Coronary artery (tissue), 2 donors: ENCODE measurements around the gene C3orf18.

Experiments used
- DNase-seq: peaks from one replicate; pipeline ENCODE4 v3.0.0-alpha.2; 2017; ENCODE audit warnings: low spot score
- H3K27ac ChIP-seq, 2 donors: fragments of 200-600 bp; sonication (generic); one replicate each; pipeline ENCODE4 v1.5.1; 2016 to 2019
- H3K4me3 ChIP-seq: fragments of 200-600 bp; sonication (generic); 2 replicates; pipeline ENCODE4 v1.5.1; 2016; ENCODE audit warnings: mild to moderate bottlenecking, moderate library complexity
- CTCF ChIP-seq: fragments of 200-600 bp; sonication (generic); IDR thresholded peaks from one replicate; pipeline ENCODE4 v1.5.1; 2019; ENCODE audit warnings: antibody characterized with exemption

C3orf18 gene

DNA sequence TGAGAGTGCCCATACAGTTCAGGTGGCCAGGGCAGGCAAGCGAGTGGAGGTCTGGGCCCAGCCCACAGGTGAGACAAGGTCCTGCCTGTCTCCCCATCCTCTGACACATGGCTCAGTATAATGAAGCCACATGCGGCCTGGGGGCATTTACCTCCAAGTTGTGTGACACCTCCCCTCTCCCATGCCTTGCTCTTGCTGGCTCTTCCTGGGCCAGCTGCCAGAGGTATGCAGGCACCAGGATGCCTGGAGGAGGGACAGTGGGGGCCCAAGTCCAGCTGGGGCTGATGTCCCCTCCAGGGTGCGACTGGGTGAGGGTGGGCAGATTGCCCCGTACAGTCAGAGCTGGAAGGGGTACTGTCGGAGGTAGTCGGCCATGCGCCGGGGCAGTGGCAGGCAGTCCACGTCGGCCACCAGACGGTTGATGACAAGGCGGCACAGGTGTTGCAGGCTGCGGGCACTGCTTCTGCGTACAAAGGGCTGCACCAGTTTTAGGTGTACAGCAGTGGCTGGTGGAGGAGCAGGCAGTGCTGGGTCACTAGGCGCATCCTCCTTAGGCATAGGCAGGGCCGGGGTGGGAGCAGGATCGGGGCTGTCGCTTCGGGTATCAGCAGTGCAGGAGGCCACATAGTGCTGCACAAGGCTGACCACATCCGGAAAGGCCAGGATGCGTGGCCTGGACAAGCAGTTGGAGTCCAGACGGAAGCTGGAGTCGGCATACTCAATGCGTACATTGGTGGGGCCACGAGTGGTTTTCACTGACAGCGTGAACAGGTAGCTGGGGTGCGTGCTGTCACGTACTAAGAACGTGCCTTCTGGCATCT is 39.9 kb upstream of the C3orf18 start:
- Histone ChIP-seq H3K27ac (no peak overlapping the region), H3K4me3 (no peak overlapping the region)
- TF ChIP-seq CTCF: no peak
- DNase-seq: no peak

- no peak overlapping the region for H3K4me3 ChIP-seq
- TF ChIP-seq CTCF: no peak
- H3K27ac ChIP-seq: peak overlapping the region in 1 of 2 donors; percentile 49
- no peak for DNase-seq
Measured at GRCh38 chr3:50606596-50606995, 39.0 kb upstream of the C3orf18 start.

- TF ChIP-seq CTCF: no peak
- Histone ChIP-seq H3K27ac (peak overlapping the region; percentile 44 to 49), H3K4me3 (no peak overlapping the region)
- DNase-seq: no peak
Measured at GRCh38 chr3:50605901-50606326, 38.4 kb upstream of the C3orf18 start.

DNA sequence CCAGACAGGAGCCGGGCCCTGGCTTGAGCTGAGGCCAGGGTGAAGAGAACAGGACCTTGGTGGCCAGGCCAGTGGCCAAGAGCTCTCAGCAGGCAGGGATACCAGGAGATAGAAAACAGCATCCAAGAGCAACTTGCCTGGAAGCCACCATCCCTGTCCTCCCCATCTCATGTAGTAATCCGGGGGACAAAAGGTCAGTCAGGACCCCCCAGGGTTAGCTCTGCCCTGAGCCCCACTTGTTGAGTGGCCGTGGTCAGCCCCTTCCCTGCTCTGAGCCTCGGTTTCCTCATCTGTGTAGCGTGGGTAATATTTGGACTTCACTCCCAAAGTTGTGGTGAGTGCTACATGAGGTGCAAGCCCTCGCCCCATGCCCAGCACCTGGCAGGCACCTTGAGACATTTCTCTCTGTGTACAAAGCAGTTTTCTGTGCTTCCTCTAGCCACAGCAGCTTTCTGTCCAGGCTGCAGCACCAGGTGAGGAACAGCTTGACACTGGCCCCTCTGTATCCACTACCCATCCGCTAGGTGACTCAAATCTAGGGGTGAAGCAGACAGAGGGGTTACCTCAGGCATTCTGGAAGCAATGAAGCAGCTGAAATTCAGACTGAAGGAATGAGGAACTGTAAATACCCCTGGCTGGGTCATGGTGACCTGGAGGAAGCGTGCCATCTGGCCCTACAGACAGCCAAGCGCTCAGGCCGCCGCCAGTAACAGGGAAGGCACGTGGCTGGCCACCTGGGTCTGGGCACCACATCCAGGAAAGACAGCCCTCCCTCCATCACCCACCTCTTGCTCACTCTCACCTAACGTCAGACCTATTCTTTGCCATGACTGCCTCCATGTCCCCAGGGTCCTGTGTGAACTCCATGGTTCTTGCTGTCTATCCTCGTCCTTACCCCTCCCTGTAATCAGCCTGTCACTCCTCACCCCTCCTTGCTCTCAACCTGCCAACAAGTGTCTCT is 37.4 kb upstream of the C3orf18 start:
- H3K4me3 ChIP-seq: no peak overlapping the region
- DNase-seq: no peak
- no peak for TF ChIP-seq CTCF
- peak overlapping the region; percentile 44 to 49 for H3K27ac ChIP-seq

DNA sequence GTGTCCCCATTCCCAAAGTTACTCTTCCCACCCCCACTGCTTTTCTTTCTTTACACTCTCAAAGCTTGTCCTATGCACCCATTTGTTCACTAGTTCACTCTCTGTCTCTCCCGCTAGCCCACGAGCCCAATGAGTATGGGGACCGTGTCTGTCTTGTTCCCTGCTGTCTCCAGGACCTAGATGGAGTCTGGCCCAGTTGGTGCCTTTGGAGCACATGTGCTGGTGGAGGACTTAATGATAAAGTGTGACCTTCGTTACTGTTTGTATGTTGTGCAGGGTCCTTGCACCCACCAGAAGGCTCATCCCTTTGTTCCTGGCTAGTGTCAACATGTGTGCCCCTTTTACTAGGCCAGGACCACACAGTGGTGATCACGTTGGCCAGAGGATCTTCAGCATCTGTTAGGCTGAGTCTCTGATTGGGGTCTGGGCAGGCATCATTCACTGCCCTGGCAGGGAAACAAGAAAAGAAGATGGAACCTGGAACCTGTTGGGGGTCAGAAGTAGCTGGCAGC is 36.6 kb upstream of the C3orf18 start:
- no peak for TF ChIP-seq CTCF
- no peak for DNase-seq
- Histone ChIP-seq H3K27ac (peak overlapping the region; percentile 44 to 49), H3K4me3 (no peak overlapping the region)

DNA sequence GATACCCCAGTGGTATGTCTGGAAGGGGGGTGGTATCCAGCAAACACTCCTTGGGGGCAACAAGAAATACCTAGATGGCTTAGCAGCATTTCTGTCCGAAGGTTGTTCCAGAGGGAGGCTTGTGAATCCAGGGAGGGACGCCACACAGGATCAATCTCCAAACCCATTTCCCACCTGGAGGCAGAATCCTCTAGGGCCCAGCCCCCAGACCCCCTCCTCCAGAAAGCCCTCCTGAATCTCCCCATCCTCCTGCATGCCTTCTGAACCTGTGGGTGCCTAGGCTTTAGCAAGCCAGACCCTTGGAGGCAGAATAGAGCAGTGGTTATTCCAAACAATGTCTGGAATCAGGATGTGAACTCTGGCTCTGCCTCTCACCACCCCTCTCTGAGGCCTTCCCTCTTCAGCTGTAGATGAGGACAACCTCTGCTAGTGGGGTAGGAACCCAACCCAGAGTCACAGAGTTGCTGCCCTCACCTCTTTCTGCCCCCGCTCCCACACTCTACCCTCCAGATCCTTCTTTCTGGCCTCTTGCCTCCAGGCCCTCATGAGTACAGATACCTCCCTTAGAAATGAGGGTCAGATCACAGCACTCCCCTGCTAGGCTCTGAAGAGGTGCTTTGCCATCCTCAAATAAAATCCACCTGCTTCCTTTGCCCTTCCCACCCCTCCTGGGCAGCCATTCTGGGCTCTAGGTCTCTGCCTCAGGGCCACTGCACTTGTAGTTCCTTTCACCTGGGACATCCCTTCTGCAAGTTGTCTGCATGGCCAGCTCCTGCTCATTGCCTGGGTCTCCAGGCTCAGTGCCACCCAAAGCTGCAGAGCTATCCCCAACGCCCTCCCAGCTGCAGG is 35.9 kb upstream of the C3orf18 start:
- TF ChIP-seq CTCF: no peak
- DNase-seq: no peak
- Histone ChIP-seq H3K27ac (peak overlapping the region; percentile 93 to 96), H3K4me3 (no peak overlapping the region)
